Measurements from ENCODE around the gene RBM47.

The RBM47 gene

DNA sequence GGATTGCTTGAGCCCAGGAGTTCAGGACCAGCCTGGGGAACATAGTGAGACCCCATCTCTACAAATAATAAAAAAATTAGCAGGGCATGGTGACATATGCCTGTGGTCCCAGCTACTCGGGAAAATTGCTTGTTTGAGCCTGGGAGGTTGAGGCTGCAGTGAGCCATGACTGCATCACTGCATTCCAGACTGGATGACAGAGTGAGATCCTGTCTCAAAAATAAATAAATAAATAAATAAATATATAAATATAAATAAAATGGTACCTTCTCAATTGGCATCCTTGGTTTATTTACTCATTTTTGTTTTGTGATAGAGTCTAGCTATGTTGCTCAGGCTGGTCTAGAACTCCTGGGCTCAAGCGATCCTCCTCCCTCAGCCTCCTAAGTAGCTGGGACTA is 150.3 kb downstream of the RBM47 start:
- H3K36me3 ChIP-seq (ENCODE audit: insufficient read depth): no peaks in the 10 kb centered on the region
- H3K79me2 ChIP-seq (ENCODE audit: insufficient read depth, low read depth): no peaks in the 10 kb centered on the region
- H3K27ac ChIP-seq: no peak overlapping the region
- peaks cover 18% of the 10 kb centered on the region for H3K4me1 ChIP-seq (ENCODE audit: low read depth, poor library complexity, severe bottlenecking)
- H2AFZ ChIP-seq (ENCODE audit: low read depth): no peak overlapping the region
- H3K4me3 ChIP-seq (IDR thresholded peaks at IDR 0.05; ENCODE audit: insufficient read depth, low read depth, low read length): no peak overlapping the region
- TF ChIP-seq, protein P1, sequence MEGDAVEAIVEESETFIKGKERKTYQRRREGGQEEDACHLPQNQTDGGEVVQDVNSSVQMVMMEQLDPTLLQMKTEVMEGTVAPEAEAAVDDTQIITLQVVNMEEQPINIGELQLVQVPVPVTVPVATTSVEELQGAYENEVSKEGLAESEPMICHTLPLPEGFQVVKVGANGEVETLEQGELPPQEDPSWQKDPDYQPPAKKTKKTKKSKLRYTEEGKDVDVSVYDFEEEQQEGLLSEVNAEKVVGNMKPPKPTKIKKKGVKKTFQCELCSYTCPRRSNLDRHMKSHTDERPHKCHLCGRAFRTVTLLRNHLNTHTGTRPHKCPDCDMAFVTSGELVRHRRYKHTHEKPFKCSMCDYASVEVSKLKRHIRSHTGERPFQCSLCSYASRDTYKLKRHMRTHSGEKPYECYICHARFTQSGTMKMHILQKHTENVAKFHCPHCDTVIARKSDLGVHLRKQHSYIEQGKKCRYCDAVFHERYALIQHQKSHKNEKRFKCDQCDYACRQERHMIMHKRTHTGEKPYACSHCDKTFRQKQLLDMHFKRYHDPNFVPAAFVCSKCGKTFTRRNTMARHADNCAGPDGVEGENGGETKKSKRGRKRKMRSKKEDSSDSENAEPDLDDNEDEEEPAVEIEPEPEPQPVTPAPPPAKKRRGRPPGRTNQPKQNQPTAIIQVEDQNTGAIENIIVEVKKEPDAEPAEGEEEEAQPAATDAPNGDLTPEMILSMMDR (conservative IDR thresholded peaks at IDR 0.05; ENCODE audit: low read depth, low read length): no peak
- no peaks in the 10 kb centered on the region for H4K20me1 ChIP-seq (ENCODE audit: insufficient read depth)
- H3K27me3 ChIP-seq (ENCODE audit: insufficient read depth, low read depth): no peaks in the 10 kb centered on the region
- H3K9ac ChIP-seq: no peak overlapping the region
- H3K4me2 ChIP-seq: no peak overlapping the region

DNA sequence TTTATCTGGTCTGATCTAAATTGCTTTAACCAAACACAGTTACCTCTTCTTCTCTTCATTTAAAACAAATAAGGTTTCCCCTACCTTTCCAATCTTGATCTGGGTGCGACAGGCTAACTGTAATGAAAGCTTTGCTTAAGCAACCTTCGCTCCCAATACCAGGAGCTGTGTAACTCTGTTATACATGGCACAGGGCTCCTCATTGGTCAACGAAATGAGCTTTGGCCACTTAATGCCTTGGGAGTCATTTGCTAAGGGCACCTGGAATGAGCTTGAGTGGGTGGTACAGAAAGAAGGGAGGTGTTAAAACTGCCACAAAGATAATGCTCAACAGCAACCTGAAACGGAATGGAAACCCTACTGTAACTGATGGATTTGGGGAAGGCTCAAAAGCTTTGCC is 154.1 kb downstream of the RBM47 start:
- Histone ChIP-seq H2AFZ (ENCODE audit: low read depth) (no peak overlapping the region), H3K36me3 (ENCODE audit: insufficient read depth) (no peaks in the 10 kb centered on the region), H4K20me1 (ENCODE audit: insufficient read depth) (no peaks in the 10 kb centered on the region), H3K4me3 (IDR thresholded peaks at IDR 0.05; ENCODE audit: insufficient read depth, low read depth, low read length) (no peak overlapping the region), H3K9ac (no peak overlapping the region), H3K79me2 (ENCODE audit: insufficient read depth, low read depth) (no peaks in the 10 kb centered on the region), H3K4me2 (no peak overlapping the region), H3K27me3 (ENCODE audit: insufficient read depth, low read depth) (no peaks in the 10 kb centered on the region), H3K27ac (no peak overlapping the region), H3K4me1 (ENCODE audit: low read depth, poor library complexity, severe bottlenecking) (peaks cover 18% of the 10 kb centered on the region)
- TF ChIP-seq, protein P1 (conservative IDR thresholded peaks at IDR 0.05; ENCODE audit: low read depth, low read length): no peak

DNA sequence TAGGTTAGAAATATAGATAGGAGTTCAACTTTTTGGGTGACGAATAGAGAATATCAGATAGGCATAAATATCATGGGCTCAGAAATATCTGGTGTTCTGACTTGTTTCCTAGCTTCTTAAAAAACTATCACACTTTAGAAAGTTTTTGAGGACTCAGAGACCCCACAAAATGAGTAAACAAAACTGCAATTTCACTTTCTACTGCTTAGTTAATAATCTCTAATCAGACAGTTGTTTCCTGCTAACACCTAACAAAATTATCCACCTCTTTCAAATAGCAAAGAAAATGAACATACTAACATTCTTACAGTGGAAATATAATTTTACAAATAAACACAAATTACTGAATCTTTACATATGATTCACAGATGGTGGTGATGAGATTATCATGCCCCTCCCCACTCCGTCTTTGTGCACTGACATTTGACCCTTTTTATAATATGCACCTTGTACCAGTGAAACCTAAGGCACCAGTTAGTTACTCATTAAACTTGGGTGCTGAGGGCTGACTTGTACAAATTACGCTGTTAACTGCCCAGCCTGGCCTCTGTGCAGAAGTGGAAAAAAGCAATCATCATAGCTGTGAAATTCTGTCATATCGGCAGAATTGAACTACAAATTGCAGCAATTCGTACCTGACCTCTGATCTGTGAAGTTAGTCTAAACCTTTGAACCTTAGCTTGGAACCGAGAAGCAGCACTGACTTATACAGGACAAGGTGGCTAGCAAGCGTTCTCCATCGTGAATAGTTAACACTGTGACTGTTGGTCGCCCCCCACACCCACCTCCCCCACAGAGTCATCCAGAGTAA is 155.9 kb downstream of the RBM47 start:
- H3K27ac ChIP-seq: no peak overlapping the region
- H3K4me1 ChIP-seq (ENCODE audit: low read depth, poor library complexity, severe bottlenecking): peaks cover 18% of the 10 kb centered on the region
- H3K9ac ChIP-seq: no peak overlapping the region
- H4K20me1 ChIP-seq (ENCODE audit: insufficient read depth): no peaks in the 10 kb centered on the region
- no peaks in the 10 kb centered on the region for H3K36me3 ChIP-seq (ENCODE audit: insufficient read depth)
- H2AFZ ChIP-seq (ENCODE audit: low read depth): no peak overlapping the region
- H3K4me3 ChIP-seq (IDR thresholded peaks at IDR 0.05; ENCODE audit: insufficient read depth, low read depth, low read length): no peak overlapping the region
- no peak overlapping the region for H3K4me2 ChIP-seq
- TF ChIP-seq, protein P1 (conservative IDR thresholded peaks at IDR 0.05; ENCODE audit: low read depth, low read length): no peak
- no peaks in the 10 kb centered on the region for H3K27me3 ChIP-seq (ENCODE audit: insufficient read depth, low read depth)
- H3K79me2 ChIP-seq (ENCODE audit: insufficient read depth, low read depth): no peaks in the 10 kb centered on the region

DNA sequence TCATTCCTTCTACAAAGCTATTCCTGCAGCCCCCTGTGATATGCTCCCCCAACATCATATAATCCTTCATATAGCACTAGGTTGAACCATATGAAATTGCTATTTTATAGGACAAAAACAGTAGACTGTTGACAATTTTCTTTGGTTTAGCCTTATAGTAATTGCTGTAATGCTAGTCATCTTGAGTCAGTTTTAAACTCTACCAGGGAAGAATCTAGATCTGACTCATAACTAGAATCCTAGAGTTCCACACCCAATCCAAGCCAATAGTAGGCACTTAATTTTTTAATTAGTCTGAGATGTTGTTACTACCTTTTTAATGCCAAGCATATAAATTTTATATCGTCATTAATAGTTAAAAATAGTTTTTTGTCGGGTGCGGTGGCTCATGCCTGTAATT is 157.7 kb downstream of the RBM47 start:
- Histone ChIP-seq H3K4me3 (IDR thresholded peaks at IDR 0.05; ENCODE audit: insufficient read depth, low read depth, low read length) (no peak overlapping the region), H3K27me3 (ENCODE audit: insufficient read depth, low read depth) (no peaks in the 10 kb centered on the region)

More for the DNA sequence above, 157.7 kb downstream of the RBM47 start:
- Histone ChIP-seq H3K27ac (no peak overlapping the region), H3K4me2 (no peak overlapping the region), H3K4me1 (ENCODE audit: low read depth, poor library complexity, severe bottlenecking) (peaks cover 16% of the 10 kb centered on the region), H4K20me1 (ENCODE audit: insufficient read depth) (no peaks in the 10 kb centered on the region), H3K9ac (no peak overlapping the region), H2AFZ (ENCODE audit: low read depth) (no peak overlapping the region), H3K79me2 (ENCODE audit: insufficient read depth, low read depth) (no peaks in the 10 kb centered on the region), H3K36me3 (ENCODE audit: insufficient read depth) (no peaks in the 10 kb centered on the region)
- TF ChIP-seq, protein P1 (conservative IDR thresholded peaks at IDR 0.05; ENCODE audit: low read depth, low read length): no peak
